Measurements from ENCODE around the gene KCNK15. TPM values are rescaled to one million over a fixed set of nuclear protein-coding genes. Genes with fewer than 3 reads are reported as not detected.

The KCNK15 gene
- total and polyA plus RNA-seq, 9 of the 15 experiments (the other 6 are each of a cell fraction or from before 2014, with no cell fraction given): 0.03 to 0.30 (median 0.17) TPM; not detected in 5

GRCh38 chr20:44771172-44771535 is 25.5 kb downstream of the KCNK15 start:
- no peaks in the 10 kb centered on the region for H3K4me1 ChIP-seq (replicated peaks in 1 of 2; ENCODE audit: control insufficient read depth in 2 of 2, insufficient read depth in 2 of 2, low read length in 2 of 2)
- TF ChIP-seq ZNF124 (CRISPR knock-in tag; IDR thresholded peaks at IDR 0.05): no peak
- TF ChIP-seq PRMT5 (CRISPR knock-in tag; IDR thresholded peaks at IDR 0.05): no peak
- TF ChIP-seq USF2 (CRISPR knock-in tag; IDR thresholded peaks at IDR 0.05): no peak
- no peak for TF ChIP-seq HDAC3 (IDR thresholded peaks at IDR 0.05; ENCODE audit: borderline replicate concordance, partially characterized antibody)
- TF ChIP-seq MCM5 (IDR thresholded peaks at IDR 0.05; ENCODE audit: low read depth): no peak
- TF ChIP-seq ZBTB40 (IDR thresholded peaks at IDR 0.05): no peak
- TF ChIP-seq ZBTB40 (CRISPR knock-in tag; IDR thresholded peaks at IDR 0.05): no peak
- no peak for TF ChIP-seq PHB2 (IDR thresholded peaks at IDR 0.05; ENCODE audit: low read depth)
- no peak for TF ChIP-seq MYBL2 (IDR thresholded peaks at IDR 0.05; ENCODE audit: low read depth)
- TF ChIP-seq MYBL2 (CRISPR knock-in tag; IDR thresholded peaks at IDR 0.05; ENCODE audit: borderline replicate concordance): no peak
- TF ChIP-seq VEZF1 (CRISPR knock-in tag; IDR thresholded peaks at IDR 0.05): no peak
- TF ChIP-seq PYGO2 (tag; IDR thresholded peaks at IDR 0.05): no peak

More at GRCh38 chr20:44771172-44771535, 25.5 kb downstream of the KCNK15 start:
- 8% methylated on average over 8 of the region's 8 CpGs for WGBS (ENCODE audit: insufficient coverage, low coverage, missing lambda C conversion rate)
- BruUV-seq (replicated peaks): no TSS peak
- Histone ChIP-seq H3K36me3 (ENCODE audit: control insufficient read depth, insufficient read depth, low read length) (no peaks in the 10 kb centered on the region), H3K9me1 (ENCODE audit: control insufficient read depth, insufficient read depth, low read length) (no peaks in the 10 kb centered on the region), H3K27ac (ENCODE audit: extremely low read depth, low read depth, low read length) (no peak overlapping the region), H3K27me3 (ENCODE audit: control insufficient read depth in 2 of 2, insufficient read depth in 2 of 2, low read length in 2 of 2) (peaks cover 0 to 21% of the 10 kb centered on the region in 2 experiments; a peak in 4 of 5 replicates), H3K4me3 (no peak overlapping the region), H3K4me2 (ENCODE audit: insufficient read depth, low read length) (no peak overlapping the region), H3K9me3 (replicated peaks; ENCODE audit: control insufficient read depth, insufficient read depth, low read depth, low read length) (no peaks in the 10 kb centered on the region), H3K9ac (ENCODE audit: insufficient read depth in 1 of 2, low read depth in 2 of 2, low read length in 2 of 2) (no peak overlapping the region), H4K20me1 (replicated peaks; ENCODE audit: control insufficient read depth, insufficient read depth, low read length) (peaks cover 7% of the 10 kb centered on the region; the same call in 1 of the 2 replicates), H2AFZ (ENCODE audit: low read depth, low read length) (no peak overlapping the region), H3K79me2 (ENCODE audit: control insufficient read depth, insufficient read depth, low read length) (no peaks in the 10 kb centered on the region)
- POLR2A ChIA-PET: interaction anchor here (0.8 to 1.7 kb wide), 3 partner anchors 12 to 114 kb away, joined by 3 to 6 read pairs (median 3); partner anchors contain the start of gene YWHAB
- DNase-seq (ENCODE audit: extremely low read depth in 1 of 4, low spot score in 3 of 4): no peak
- no peak for FAIRE-seq
- CTCF ChIA-PET (ENCODE audit: low intra/inter-chr PET ratio): no interaction called here
- intact Hi-C loops (cut with micrococcal nuclease) (no loop called here), in situ Hi-C loops (cut with MboI) (no loop called here)
- ATAC-seq: no peak; the same call in 2 of the 3 replicates
